Kidney capillary endothelial cell (primary cell): ENCODE results near the gene RFWD3.
A peak's percentile ranks its signal among the peaks of the same experiment; 100 is the strongest.

Experiments
- DNase-seq: peaks from one replicate; pipeline ENCODE4 v3.0.0-alpha.2; 2018; ENCODE audit warnings: low spot score

RFWD3 gene

GRCh38 chr16:74578838-74579237, 87.8 kb downstream of the RFWD3 start:
- DNase-seq = no peak

DNA sequence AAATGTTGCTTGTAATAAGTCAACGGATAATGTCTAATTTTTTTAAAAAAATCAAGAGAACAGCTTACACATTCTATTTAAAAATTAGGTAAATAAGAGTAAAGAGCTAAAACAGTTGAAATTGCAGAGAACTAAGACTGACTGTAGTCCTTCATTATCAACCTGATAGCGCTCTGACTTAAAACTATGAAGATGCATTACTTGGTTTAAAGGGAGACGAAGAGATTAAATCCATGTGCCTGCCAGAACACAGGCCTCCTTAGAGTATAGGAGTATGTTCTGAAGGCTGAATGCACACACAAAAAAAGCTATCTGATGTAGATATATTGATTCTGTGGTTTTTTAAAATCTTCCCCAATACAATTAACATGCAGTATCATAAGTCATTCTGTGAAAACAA, 88.2 kb downstream of the RFWD3 start:
- DNase-seq = no peak

- peak; percentile 41 for DNase-seq
Observed at GRCh38 chr16:74577882-74578366, 88.8 kb downstream of the RFWD3 start.

DNA sequence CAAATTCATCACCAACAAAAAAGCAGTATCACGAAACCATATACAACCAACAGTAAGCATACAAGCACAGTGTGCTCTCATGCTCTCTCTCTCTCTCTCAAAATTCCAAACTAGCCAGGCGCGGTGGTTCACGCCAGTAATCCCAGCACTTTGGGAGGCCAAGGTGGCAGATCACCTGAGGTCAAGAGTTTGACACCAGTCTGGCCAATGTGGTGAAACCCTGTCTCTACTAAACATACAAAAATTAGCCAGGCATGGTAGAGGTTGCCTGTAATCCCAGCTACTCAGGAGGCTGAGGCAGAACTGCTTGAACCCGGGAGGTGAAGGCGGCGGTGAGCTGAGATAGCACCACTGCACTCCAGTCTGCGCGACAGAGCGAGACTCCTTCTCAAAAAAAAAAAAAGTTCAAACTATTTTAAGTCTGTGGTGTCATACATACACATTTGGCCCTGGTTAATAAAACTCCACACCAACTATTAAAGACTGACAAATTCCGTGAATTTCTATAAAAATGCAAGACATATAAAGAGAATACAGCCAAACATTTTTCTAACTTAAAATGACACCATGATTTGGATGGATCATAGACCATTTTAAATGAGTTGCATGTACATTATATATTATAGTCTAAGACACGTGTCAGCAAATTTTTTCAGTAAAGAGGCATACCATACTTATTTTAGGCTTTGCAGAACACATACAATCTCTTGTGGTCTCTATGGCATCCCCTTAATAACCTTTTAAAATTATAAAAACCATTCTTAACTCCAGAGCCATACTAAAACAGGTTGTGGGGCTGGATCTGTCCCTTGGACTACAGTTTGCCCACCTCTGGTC, 90.7 kb downstream of the RFWD3 start:
- no peak for DNase-seq

DNA sequence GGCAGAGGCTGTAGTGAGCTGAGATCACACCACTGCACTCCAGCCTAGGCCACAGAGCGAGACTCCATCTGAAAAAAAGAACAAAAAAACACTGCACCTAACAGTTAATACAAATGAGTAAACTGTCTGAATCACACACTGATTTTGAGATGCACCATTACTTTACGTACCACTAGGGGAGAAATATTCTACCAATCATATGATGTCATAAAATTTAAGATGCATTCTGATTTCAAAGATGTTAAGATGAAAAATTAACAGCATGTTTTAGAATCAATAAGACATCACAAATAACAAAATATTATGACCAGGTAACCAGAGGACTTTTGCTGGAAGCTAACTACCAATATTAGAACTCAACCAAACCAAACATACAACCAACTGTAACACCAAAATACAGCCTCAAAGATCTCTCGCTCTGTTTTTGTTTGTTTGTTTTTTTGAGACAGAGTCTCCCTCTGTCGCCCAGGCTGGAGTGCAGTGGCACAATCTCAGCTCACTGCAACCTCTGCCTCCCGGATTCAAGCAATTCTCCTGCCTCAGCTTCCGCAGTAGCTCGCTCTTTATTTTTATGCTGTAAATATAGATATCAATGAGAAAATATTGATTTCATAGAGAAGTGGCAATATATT, 91.4 kb downstream of the RFWD3 start:
- no peak for DNase-seq

- DNase-seq = no peak
Observed at GRCh38 chr16:74574146-74574545, 92.5 kb downstream of the RFWD3 start.

GRCh38 chr16:74573622-74574021, 93.1 kb downstream of the RFWD3 start:
- no peak for DNase-seq
